Suprapubic skin (tissue), 3 donors: ENCODE measurements around the gene HCK.

Experiments used
- CTCF ChIP-seq, 2 donors: fragments of 200-600 bp in 1 of 2; fragments of 450-650 bp in 1 of 2; sonication (generic) in 1 of 2; IDR thresholded peaks; one replicate each; pipeline ENCODE4 v1.5.1; 2016 to 2019; ENCODE audit warnings: antibody characterized with exemption in 2 of 2, mild to moderate bottlenecking in 1 of 2, moderate library complexity in 1 of 2
- POLR2A ChIP-seq, 2 donors: fragments of 450-650 bp; IDR thresholded peaks; one replicate each; pipeline ENCODE4 v1.6.1; 2017; ENCODE audit warnings: antibody characterized with exemption in 2 of 2, mild to moderate bottlenecking in 2 of 2, moderate library complexity in 2 of 2

DNA sequence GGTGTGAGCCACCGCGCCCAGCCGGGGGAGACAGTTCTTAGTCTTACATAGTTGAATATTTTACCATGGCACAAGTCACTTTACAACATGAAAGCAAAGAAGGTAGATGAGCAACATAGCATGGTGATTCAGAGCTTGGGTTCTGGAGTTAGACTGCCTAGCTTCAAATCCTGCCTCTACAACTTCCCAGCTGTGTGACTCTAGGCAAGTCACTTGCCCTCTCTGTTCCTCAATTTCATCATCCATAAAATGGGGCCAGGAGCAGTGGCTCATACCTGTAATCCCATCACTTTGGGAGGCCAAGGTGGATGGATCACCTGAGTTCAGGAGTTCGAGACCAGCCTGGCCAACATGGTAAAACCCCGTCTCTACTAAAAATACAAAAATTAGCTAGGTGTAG lies 26.3 kb downstream of the HCK start:
- TF ChIP-seq CTCF (IDR thresholded peaks at IDR 0.05) (no peak), POLR2A (IDR thresholded peaks at IDR 0.05) (no peak)
